Esophagus muscularis mucosa (tissue), 4 donors: ENCODE measurements around the gene PTTG1IP.

Experiments
- CTCF ChIP-seq, 3 experiments: fragments of 200-600 bp in 2 of 3; fragments of 450-650 bp in 1 of 3; sonication (generic) in 2 of 3; IDR thresholded peaks; one replicate each; pipeline ENCODE4 v1.5.1; 2017 to 2019; ENCODE audit warnings: antibody characterized with exemption in 3 of 3, mild to moderate bottlenecking in 2 of 3, moderate library complexity in 1 of 3
- EP300 ChIP-seq: sonication (generic); formaldehyde crosslinking; IDR thresholded peaks from one replicate; pipeline ENCODE4 v1.6.1; 2017; ENCODE audit warnings: antibody characterized with exemption
- POLR2A ChIP-seq: fragments of 450-650 bp; IDR thresholded peaks from one replicate; pipeline ENCODE4 v1.6.1; 2017; ENCODE audit warnings: antibody characterized with exemption, moderate library complexity, mild to moderate bottlenecking, low read depth

DNA sequence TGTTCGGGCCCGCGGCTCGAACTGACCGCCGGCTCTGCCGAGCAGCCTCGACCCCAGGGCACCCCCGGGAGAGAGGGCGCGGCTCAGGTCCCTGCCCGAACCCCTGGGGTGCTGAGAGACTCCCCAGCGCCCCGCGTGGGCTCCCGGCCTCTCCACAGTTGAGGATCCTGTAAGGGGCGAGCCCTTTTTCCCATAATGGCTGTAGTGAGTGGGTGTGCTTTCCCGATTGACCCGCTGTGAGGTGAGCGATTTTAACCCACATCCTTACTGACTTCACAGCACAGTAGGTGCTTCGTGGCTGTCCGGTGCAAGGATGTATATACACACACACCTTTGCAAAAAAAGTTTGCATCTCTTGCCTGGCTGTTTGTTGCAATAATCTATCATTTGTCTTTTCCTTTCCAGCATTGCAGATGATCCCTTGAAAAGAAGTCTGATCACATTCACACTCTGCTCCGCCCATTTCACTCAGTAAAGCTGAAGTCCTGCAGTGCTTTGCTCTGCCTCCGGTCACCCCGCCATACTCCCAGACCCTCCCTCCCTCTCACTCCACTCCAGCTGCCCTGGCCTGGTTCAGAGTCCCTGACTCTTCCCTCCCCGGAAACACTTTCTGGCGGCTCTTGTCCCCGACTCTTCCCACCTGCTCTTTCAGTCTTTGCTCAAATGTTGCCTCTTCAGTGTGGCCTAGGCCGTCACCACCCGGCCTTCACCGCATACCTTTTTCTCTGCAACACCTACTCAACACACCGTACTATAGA is 70.9 kb downstream of the PTTG1IP start:
- TF ChIP-seq CTCF (IDR thresholded peaks at IDR 0.05): no peak
- TF ChIP-seq EP300: no peak
- no peak for TF ChIP-seq POLR2A
